NCI-H226 (cell line): ENCODE data around the gene TOP1.

Experiments used
- DNase-seq: peaks from one replicate; pipeline ENCODE4 v3.0.0-alpha.2; 2015

Gene TOP1

GRCh38 chr20:41170386-41171105 is 141.9 kb downstream of the TOP1 start:
- DNase-seq, result no peak

GRCh38 chr20:41171736-41172295 is 143.2 kb downstream of the TOP1 start:
- DNase-seq, result no peak

- no peak for DNase-seq
Observed at GRCh38 chr20:41172296-41173140, 143.9 kb downstream of the TOP1 start.

GRCh38 chr20:41173161-41173721 is 144.6 kb downstream of the TOP1 start:
- DNase-seq, result peak; percentile 18

- no peak for DNase-seq
Observed at GRCh38 chr20:41173791-41174341, 145.2 kb downstream of the TOP1 start.
